B cell (primary cell): Measurements from ENCODE around the gene LUZP1. TPM values are rescaled to one million over a fixed set of nuclear protein-coding genes. Genes with fewer than 3 reads are reported as not detected.
A peak's percentile ranks its signal among the peaks of the same experiment; 100 is the strongest.

Source experiments
- ATAC-seq: fragments of 200-7000 bp; cut with Tn5 transposase; one replicate; pipeline ENCODE4 v1.10.0; 2021; ENCODE audit warnings: low read depth, mild to moderate bottlenecking, moderate number of reproducible peaks, moderate library complexity
- CTCF ChIA-PET: fragments of 350-600 bp; sonication (Branson Sonifier 250); formaldehyde crosslinking; loops from one replicate; lab custom pipeline; 2021; ENCODE audit warnings: antibody characterized with exemption, inconsistent platforms; lab: Charles Lee
- POLR2A ChIA-PET: fragments of 350-600 bp; sonication (Branson Sonifier 250); formaldehyde crosslinking; loops from one replicate; lab custom pipeline; 2021; ENCODE audit warnings: antibody characterized with exemption; lab: Charles Lee
- DNase-seq: peaks from one replicate; pipeline ENCODE4 v3.0.0; 2013
- H2AFZ ChIP-seq: 2 replicates; pipeline ENCODE4 v1.6.1; 2012; ENCODE audit warnings: mild to moderate bottlenecking, low read depth, low read length; ENCODE audit not compliant: insufficient read depth, poor library complexity, severe bottlenecking
- H3K27ac ChIP-seq, 2 donors: 1 replicate in 1 of 2; 2 replicates in 1 of 2; pipeline ENCODE4 v1.5.1; 2012 to 2013; ENCODE audit warnings: low read length in 2 of 2, mild to moderate bottlenecking in 2 of 2, moderate library complexity in 1 of 2
- H3K27me3 ChIP-seq, 4 experiments: fragments of 200-600 bp in 1 of 4; sonication (generic) in 1 of 4; replicated peaks in 1 of 4; 1 replicate in 2 of 4; 2 replicates in 2 of 4; pipeline versions ENCODE4 v1.6.1 to v1.7.0; 2013 to 2016; ENCODE audit warnings: low read length in 3 of 4, mild to moderate bottlenecking in 2 of 4, mixed read lengths in 1 of 4, moderate library complexity in 1 of 4; ENCODE audit not compliant: insufficient read depth in 4 of 4, control insufficient read depth in 3 of 4; ENCODE audit errors: control extremely low read depth in 1 of 4
- H3K36me3 ChIP-seq, 2 experiments: replicated peaks in 1 of 2; 1 replicate in 1 of 2; 2 replicates in 1 of 2; pipeline versions ENCODE4 v1.6.1 to v1.7.1; 2013; ENCODE audit warnings: low read length in 1 of 2; ENCODE audit not compliant: insufficient read depth in 2 of 2, control insufficient read depth in 1 of 2; ENCODE audit errors: control extremely low read depth in 1 of 2, extremely low read depth in 1 of 2
- H3K4me1 ChIP-seq, 2 donors: fragments of 200-600 bp in 1 of 2; sonication (generic) in 1 of 2; 1 replicate in 1 of 2; 2 replicates in 1 of 2; pipeline versions ENCODE4 v1.5.1 to v1.6.1; 2013 to 2017; ENCODE audit warnings: low read length in 2 of 2; ENCODE audit not compliant: control insufficient read depth in 2 of 2, insufficient read depth in 2 of 2
- H3K4me2 ChIP-seq: replicated peaks from 2 replicates; pipeline ENCODE3; 2012; ENCODE audit warnings: mild to moderate bottlenecking, low read depth, low read length; ENCODE audit not compliant: poor library complexity, severe bottlenecking
- H3K4me3 ChIP-seq, 5 experiments: fragments of 200-600 bp in 1 of 5; sonication (generic) in 1 of 5; 1 replicate in 3 of 5; 2 replicates in 2 of 5; pipeline versions ENCODE4 v1.5.1 to v1.7.0; 2011 to 2016; ENCODE audit warnings: low read length in 4 of 5, mild to moderate bottlenecking in 4 of 5, low read depth in 2 of 5, control low read depth in 1 of 5, moderate library complexity in 1 of 5; ENCODE audit not compliant: insufficient read depth in 1 of 5; ENCODE audit errors: control extremely low read depth in 1 of 5, extremely low read depth in 1 of 5
- H3K79me2 ChIP-seq: fragments of 200-600 bp; sonication (generic); one replicate; pipeline ENCODE4 v1.6.0; 2016; ENCODE audit warnings: low read length; ENCODE audit not compliant: control insufficient read depth, insufficient read depth
- H3K9ac ChIP-seq: fragments of 200-600 bp; sonication (generic); 2 replicates; pipeline ENCODE4 v1.6.1; 2017; ENCODE audit warnings: mild to moderate bottlenecking, low read length, moderate library complexity
- H3K9me3 ChIP-seq, 3 donors: one replicate each; pipeline versions ENCODE4 v1.6.1 to v1.7.1; 2013; ENCODE audit warnings: low read length in 2 of 3; ENCODE audit not compliant: control insufficient read depth in 2 of 3, insufficient read depth in 1 of 3; ENCODE audit errors: control extremely low read depth in 1 of 3
- H4K20me1 ChIP-seq: 2 replicates; pipeline ENCODE4 v1.6.0; 2012; ENCODE audit warnings: mild to moderate bottlenecking, low read length; ENCODE audit not compliant: insufficient read depth, control insufficient read depth, poor library complexity, severe bottlenecking
- H3K27ac Mint-ChIP-seq: one replicate; pipeline ENCODE4 v1.8.0; 2021; ENCODE audit warnings: mixed read lengths
- H3K27me3 Mint-ChIP-seq: one replicate; pipeline ENCODE4 v1.8.0; 2021; ENCODE audit warnings: mixed read lengths
- H3K4me1 Mint-ChIP-seq: one replicate; pipeline ENCODE4 v1.8.0; 2021; ENCODE audit warnings: mixed read lengths
- H3K4me3 Mint-ChIP-seq: one replicate; pipeline ENCODE4 v1.8.0; 2021; ENCODE audit warnings: mixed read lengths
- H3K9me3 Mint-ChIP-seq: one replicate; pipeline ENCODE4 v1.8.0; 2022; ENCODE audit warnings: mixed read lengths; ENCODE audit not compliant: insufficient read depth
- CTCF ChIP-seq: fragments of 200-600 bp; IDR thresholded peaks from one replicate; pipeline ENCODE4 v1.8.0; 2022; ENCODE audit warnings: antibody characterized with exemption, mild to moderate bottlenecking
- EZH2 ChIP-seq: IDR thresholded peaks from 2 replicates; pipeline ENCODE4 v1.6.1; 2012; ENCODE audit warnings: borderline replicate concordance, low read depth, mild to moderate bottlenecking, moderate library complexity, low read length; ENCODE audit not compliant: insufficient read depth, poor library complexity, severe bottlenecking
- WGBS: methylation state at CpG from one replicate; pipeline ENCODE4 v1.1.5; 2013; ENCODE audit warnings: missing lambda C conversion rate; ENCODE audit not compliant: insufficient coverage; 5-methylcytosine and 5-hydroxymethylcytosine counted together
- intact Hi-C: fragments of 100-400 bp; cut with micrococcal nuclease; formaldehyde crosslinking; loops from one replicate; pipeline ENCODE4 v1.10.0; 2022
- polyA plus RNA-seq: library from polyadenylated mRNA; depleted of rRNA; stranded (reverse); fragments of >200 nt; gene quantifications from 2 replicates; pipeline ENCODE4 v1.2.3, GENCODE V29; 2012
- total RNA-seq, 2 donors: library from RNA; stranded (reverse); fragments of 120-200 nt in 1 of 2; gene quantifications; 1 replicate in 1 of 2; 2 replicates in 1 of 2; pipeline versions ENCODE4 v1.2.3 to v1.2.4, GENCODE V29; 2013 to 2022

LUZP1 gene
- total and polyA plus RNA-seq, 2 donors (not counting 1 experiment from before 2014, with no cell fraction given), result 2.0 to 12.9 TPM

GRCh38 chr1:23177031-23177430 lies 8.4 kb upstream of the LUZP1 start:
- TF ChIP-seq CTCF, result no peak
- no peak for TF ChIP-seq EZH2
- Histone ChIP-seq H3K27ac (peak overlapping the region; percentile 51 to 61), H3K9ac (peak overlapping the region; percentile 74), H3K4me3 (peak overlapping the region in 4 of 5 experiments; percentile 65 to 70 (median 66)), H3K9me3 (no peaks in the 10 kb centered on the region), H3K4me1 (peaks cover 25 to 26% of the 10 kb centered on the region in 2 donors), H3K36me3 (no peaks in the 10 kb centered on the region), H2AFZ (peak overlapping the region; percentile 85), H3K4me2 (peak overlapping the region; percentile 92), H4K20me1 (no peaks in the 10 kb centered on the region), H3K79me2 (no peaks in the 10 kb centered on the region), H3K27me3 (no peaks in the 10 kb centered on the region)
- 32% methylated on average over 9 of the region's 10 CpGs for WGBS
- ChIA-PET POLR2A (interaction anchor here (1.4 kb wide), 1 partner anchor 10 kb away, joined by 3 read pairs; no protein-coding TSS in a partner anchor), CTCF (interaction anchor here (0.7 to 18.4 kb wide), 5 partner anchors 8 to 82 kb away, joined by 3 to 884 read pairs (median 4); no protein-coding TSS in a partner anchor)
- no peaks in the 10 kb centered on the region for H3K27me3 Mint-ChIP-seq
- H3K27ac Mint-ChIP-seq, result peak overlapping the region; percentile 85
- H3K4me3 Mint-ChIP-seq, result peak overlapping the region; percentile 87
- H3K4me1 Mint-ChIP-seq, result peaks cover 38% of the 10 kb centered on the region
- DNase-seq, result no peak
- intact Hi-C loops, result loop anchor here (1.0 kb wide), 1 partner anchor 9 kb away; the partner anchor contains the start of gene LUZP1
- no peaks in the 10 kb centered on the region for H3K9me3 Mint-ChIP-seq
- ATAC-seq, result no peak

- Histone ChIP-seq H3K4me1 (peaks cover 31 to 32% of the 10 kb centered on the region in 2 donors), H3K27ac (no peak overlapping the region), H2AFZ (no peak overlapping the region), H3K27me3 (no peaks in the 10 kb centered on the region), H3K4me2 (no peak overlapping the region), H4K20me1 (no peaks in the 10 kb centered on the region), H3K4me3 (no peak overlapping the region), H3K36me3 (no peaks in the 10 kb centered on the region), H3K9ac (no peak overlapping the region), H3K9me3 (no peaks in the 10 kb centered on the region), H3K79me2 (no peaks in the 10 kb centered on the region)
- TF ChIP-seq EZH2 (no peak), CTCF (no peak)
- H3K27me3 Mint-ChIP-seq, result no peaks in the 10 kb centered on the region
- intact Hi-C loops, result no loop called here
- ATAC-seq, result no peak
- no peak for DNase-seq
- no peak overlapping the region for H3K4me3 Mint-ChIP-seq
- CTCF ChIA-PET, result interaction anchor here (3.3 to 18.4 kb wide), 2 partner anchors 9 to 80 kb away, joined by 26 to 884 read pairs; no protein-coding TSS in a partner anchor
- POLR2A ChIA-PET, result interaction anchor here (0.6 kb wide), 1 partner anchor 170 kb away, joined by 4 read pairs; the partner anchor contains the start of gene HNRNPR
- no peaks in the 10 kb centered on the region for H3K9me3 Mint-ChIP-seq
- 57% methylated on average over 1 of the region's 1 CpG for WGBS
- peak overlapping the region; percentile 12 for H3K27ac Mint-ChIP-seq
- peaks cover 42% of the 10 kb centered on the region for H3K4me1 Mint-ChIP-seq
Measured at GRCh38 chr1:23174426-23175110, 5.9 kb upstream of the LUZP1 start.
